Measurements from ENCODE around the gene ST3GAL3. TPM values are rescaled to one million over a fixed set of nuclear protein-coding genes. Genes with fewer than 3 reads are reported as not detected.

ST3GAL3 gene
- total RNA-seq, 1 donor from 2014 or later = 13.6 TPM

GRCh38 chr1:43688594-43689000 lies 18.7 kb upstream of the ST3GAL3 start:
- H3K27me3 ChIP-seq = no peaks in the 10 kb centered on the region
- H3K27me3 Mint-ChIP-seq (ENCODE audit: insufficient read depth, low read depth) = peaks cover 2% of the 10 kb centered on the region
- H3F3A ChIP-seq (ENCODE audit: low read depth) = no peaks in the 10 kb centered on the region
- no peaks in the 10 kb centered on the region for H3K4me1 ChIP-seq
- no peak overlapping the region for H3K4me2 ChIP-seq
- H3K79me2 ChIP-seq (ENCODE audit: low read depth) = no peaks in the 10 kb centered on the region
- H3K9me3 ChIP-seq (ENCODE audit: low read depth) = no peaks in the 10 kb centered on the region
- H3K4me3 ChIP-seq = no peak overlapping the region
- no peak overlapping the region for H3K27ac Mint-ChIP-seq
- peaks cover 27% of the 10 kb centered on the region for H4K20me1 ChIP-seq (ENCODE audit: low read depth)
- TF ChIP-seq CTCF (IDR thresholded peaks at IDR 0.05) = no peak
- TF ChIP-seq EZH2 (IDR thresholded peaks at IDR 0.05) = no peak
- no peak for TF ChIP-seq EZH2phosphoT487 (IDR thresholded peaks at IDR 0.05)
- DNase-seq (ENCODE audit: low spot score) = no peak
- peaks cover 46% of the 10 kb centered on the region for H3K36me3 Mint-ChIP-seq
- no peaks in the 10 kb centered on the region for H3K9me3 Mint-ChIP-seq
- H3K9ac ChIP-seq = no peak overlapping the region
- H3K4me3 Mint-ChIP-seq = no peak overlapping the region
- H3K36me3 ChIP-seq = peaks cover 29% of the 10 kb centered on the region
- H3K27ac ChIP-seq = no peak overlapping the region
- H3K4me1 Mint-ChIP-seq = no peaks in the 10 kb centered on the region
- H2AFZ ChIP-seq (replicated peaks) = no peak overlapping the region

- Histone ChIP-seq H2AFZ (replicated peaks) (no peak overlapping the region), H3F3A (ENCODE audit: low read depth) (no peaks in the 10 kb centered on the region), H3K9me3 (ENCODE audit: low read depth) (no peaks in the 10 kb centered on the region), H3K36me3 (peaks cover 27% of the 10 kb centered on the region), H3K4me1 (no peaks in the 10 kb centered on the region), H3K27me3 (no peaks in the 10 kb centered on the region), H3K9ac (no peak overlapping the region), H3K27ac (no peak overlapping the region), H4K20me1 (ENCODE audit: low read depth) (peaks cover 27% of the 10 kb centered on the region), H3K79me2 (ENCODE audit: low read depth) (no peaks in the 10 kb centered on the region), H3K4me3 (no peak overlapping the region), H3K4me2 (no peak overlapping the region)
- no peak for DNase-seq (ENCODE audit: low spot score)
- TF ChIP-seq EZH2 (IDR thresholded peaks at IDR 0.05) (no peak), EZH2phosphoT487 (IDR thresholded peaks at IDR 0.05) (no peak), CTCF (IDR thresholded peaks at IDR 0.05) (no peak)
- H3K27ac Mint-ChIP-seq = no peak overlapping the region
- H3K9me3 Mint-ChIP-seq = no peaks in the 10 kb centered on the region
- H3K4me3 Mint-ChIP-seq = no peak overlapping the region
- peaks cover 2% of the 10 kb centered on the region for H3K27me3 Mint-ChIP-seq (ENCODE audit: insufficient read depth, low read depth)
- H3K4me1 Mint-ChIP-seq = no peaks in the 10 kb centered on the region
- H3K36me3 Mint-ChIP-seq = peaks cover 44% of the 10 kb centered on the region
Measured at GRCh38 chr1:43689289-43689688, 18.0 kb upstream of the ST3GAL3 start.

- no peaks in the 10 kb centered on the region for H3K27me3 ChIP-seq
- no peak overlapping the region for H3K4me3 Mint-ChIP-seq
- no peak overlapping the region for H3K27ac Mint-ChIP-seq
- H2AFZ ChIP-seq (replicated peaks) = no peak overlapping the region
- no peaks in the 10 kb centered on the region for H3K79me2 ChIP-seq (ENCODE audit: low read depth)
- H4K20me1 ChIP-seq (ENCODE audit: low read depth) = peaks cover 23% of the 10 kb centered on the region
- H3K4me2 ChIP-seq = no peak overlapping the region
- H3K9me3 Mint-ChIP-seq = no peaks in the 10 kb centered on the region
- H3K27ac ChIP-seq = no peak overlapping the region
- no peak overlapping the region for H3K4me3 ChIP-seq
- H3K9ac ChIP-seq = no peak overlapping the region
- no peaks in the 10 kb centered on the region for H3F3A ChIP-seq (ENCODE audit: low read depth)
- H3K36me3 Mint-ChIP-seq = peaks cover 26% of the 10 kb centered on the region
- peaks cover 14% of the 10 kb centered on the region for H3K36me3 ChIP-seq
- H3K4me1 Mint-ChIP-seq = no peaks in the 10 kb centered on the region
- no peak for DNase-seq (ENCODE audit: low spot score)
- peaks cover 2% of the 10 kb centered on the region for H3K27me3 Mint-ChIP-seq (ENCODE audit: insufficient read depth, low read depth)
- no peaks in the 10 kb centered on the region for H3K9me3 ChIP-seq (ENCODE audit: low read depth)
- TF ChIP-seq CTCF (IDR thresholded peaks at IDR 0.05) (no peak), EZH2phosphoT487 (IDR thresholded peaks at IDR 0.05) (no peak), EZH2 (IDR thresholded peaks at IDR 0.05) (no peak)
- no peaks in the 10 kb centered on the region for H3K4me1 ChIP-seq
Measured at GRCh38 chr1:43691871-43692815, 15.2 kb upstream of the ST3GAL3 start.
